RPMI8226 (cell line): ENCODE data around the gene HSPB6.

Source experiments
- DNase-seq: peaks from one replicate; pipeline ENCODE4 v3.0.0-alpha.2; 2015

Gene HSPB6

DNA sequence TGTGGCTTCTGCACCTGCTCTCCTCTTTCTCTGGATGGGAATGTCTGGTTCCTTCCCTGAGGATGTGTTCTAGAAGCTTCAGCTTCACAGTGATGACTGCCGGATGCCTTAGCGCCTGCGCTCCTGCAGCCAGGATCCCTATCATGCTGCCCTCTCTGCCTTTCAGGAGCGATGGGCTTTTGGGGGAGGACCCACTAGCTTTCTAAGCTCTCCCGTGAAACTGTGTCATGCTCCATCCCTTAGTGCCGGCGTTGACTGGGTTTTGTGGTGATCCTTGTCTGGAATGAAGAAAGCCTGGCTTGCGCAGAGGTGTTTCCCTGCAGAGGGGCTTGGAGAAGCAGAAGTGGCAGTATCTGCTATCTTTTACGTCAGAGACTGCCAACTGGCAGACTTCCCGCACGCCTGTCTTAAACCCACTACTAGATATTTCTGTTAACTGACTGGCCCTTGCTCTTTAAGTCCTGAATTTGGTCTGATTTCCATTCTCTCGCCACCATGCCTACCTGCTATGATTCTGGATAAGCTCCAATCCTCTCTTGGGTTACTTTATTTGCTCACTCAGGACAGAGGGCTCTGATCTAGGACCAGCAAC, 42.8 kb downstream of the HSPB6 start:
- DNase-seq: no peak

DNA sequence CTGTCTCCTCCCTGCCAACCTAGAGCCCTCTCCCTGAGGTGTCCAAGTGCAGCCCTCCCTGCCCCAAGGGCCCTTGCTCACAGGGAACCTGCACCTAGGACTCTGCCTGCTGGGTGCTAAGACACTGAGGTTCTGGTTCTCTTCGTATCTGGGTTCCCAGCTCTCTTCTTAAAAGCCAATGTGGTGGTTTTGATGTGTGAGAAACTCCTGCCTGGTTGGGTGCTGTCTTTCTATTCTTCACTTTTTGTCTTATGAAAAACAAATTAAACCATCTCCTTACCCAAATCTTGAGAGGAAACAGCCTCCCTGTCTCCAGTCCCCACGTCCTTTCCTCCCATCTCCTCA, 43.4 kb downstream of the HSPB6 start:
- DNase-seq: no peak

DNA sequence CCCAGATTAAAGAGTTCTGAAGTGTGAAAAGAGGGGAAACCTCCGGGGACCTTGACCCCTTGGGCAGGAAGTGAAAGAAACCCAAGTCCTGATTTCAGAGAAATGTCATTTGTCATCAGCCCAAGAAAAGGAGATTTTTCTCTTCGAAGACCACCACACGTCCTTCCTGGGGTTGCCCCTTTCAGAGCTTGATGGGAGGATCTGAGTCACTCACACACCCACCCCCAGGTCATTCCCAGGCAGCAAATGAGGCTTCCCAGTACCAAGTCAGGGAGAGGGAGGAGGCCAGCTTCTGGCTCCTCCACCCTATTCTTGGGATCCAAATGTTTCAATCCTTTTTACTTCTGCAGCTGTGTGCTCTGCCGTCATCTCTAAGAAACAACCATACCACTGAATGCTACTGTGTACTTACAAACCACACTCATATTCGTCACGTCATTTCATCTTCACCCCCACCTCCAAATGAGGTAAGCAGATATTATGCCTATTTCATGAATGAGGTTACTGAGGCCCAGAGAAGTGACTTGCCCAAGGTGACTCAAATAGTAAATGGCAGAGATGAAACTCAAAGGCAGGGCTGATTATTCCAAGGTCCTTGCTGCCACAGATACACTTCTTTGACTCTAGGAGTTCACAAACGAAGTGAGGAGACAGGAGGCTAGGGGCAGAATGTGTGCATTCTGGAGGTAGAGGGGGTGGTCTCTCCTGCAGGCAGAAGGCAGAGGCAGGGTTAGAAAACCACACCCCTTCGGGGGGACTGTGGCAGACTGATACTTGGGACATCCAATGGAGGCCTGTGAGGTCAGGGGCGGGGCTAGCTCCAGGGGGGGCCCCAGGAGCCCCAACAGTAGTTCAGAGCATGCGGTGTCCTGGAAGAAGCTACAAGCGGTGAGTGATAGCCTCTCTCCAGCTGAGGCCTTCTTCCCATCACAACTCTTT, 44.0 kb downstream of the HSPB6 start:
- DNase-seq: no peak

DNA sequence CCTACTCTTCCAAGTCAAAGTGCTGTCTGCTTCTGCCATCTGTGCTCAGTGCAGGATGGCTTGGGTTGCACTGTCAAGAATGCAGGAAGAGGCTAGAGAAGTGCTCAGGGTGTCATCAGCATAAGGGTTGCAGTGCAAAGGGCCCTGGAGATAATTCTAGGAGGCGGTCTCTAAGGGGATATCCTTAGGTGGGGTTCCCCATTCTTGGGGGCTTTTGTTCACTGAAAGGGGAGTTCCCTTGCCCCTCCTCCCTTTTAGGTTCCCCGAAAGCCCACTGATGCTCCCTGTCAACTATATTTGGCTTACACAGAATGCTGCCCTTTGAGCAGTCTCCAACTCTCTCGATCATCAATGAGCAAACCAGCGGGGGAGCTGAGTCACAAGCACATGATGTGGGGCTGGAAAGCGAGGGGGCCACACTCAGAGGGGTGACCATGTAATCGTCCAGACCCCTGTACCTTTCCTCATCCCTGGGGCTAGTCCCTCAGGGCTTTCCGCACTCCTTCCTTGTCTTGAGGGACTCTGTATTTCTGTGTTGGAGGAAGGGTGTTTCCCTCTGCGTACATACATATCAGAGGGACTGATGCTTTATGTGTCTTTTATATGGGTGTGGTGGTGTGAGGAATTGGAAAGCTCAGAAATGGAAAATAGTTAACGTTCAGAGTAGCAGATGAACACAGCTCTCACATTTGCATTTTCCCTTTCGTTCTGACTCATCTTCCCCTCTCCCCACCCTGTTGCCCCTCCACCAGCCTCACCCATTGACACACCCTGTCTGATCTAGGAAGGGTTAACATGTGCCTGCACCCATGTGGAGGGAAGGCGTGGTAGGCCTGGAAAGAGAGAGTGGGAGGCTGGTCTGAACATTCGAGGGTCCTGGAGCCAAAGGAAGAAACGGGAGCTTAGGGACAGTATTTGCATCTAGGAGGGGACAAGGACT, 45.8 kb downstream of the HSPB6 start:
- DNase-seq: no peak

DNA sequence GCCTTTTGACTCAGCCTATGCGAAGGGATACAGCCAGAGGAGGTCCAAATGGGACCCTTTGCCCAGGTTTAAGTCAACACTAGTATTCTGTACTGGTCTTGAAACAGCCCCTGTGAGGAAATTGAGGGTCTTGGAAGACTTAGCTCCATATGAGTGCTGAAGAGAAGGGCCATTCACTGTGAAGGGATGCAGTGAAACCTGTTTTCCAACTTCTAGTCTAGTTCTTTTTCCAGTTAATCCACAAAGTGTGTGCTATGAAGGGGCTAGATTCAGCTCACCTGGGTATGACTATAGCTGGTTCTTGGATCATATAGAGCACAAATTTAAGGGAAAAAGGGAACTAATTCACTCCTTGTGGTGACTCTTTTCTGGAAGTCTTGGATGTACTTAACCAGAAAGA, 48.4 kb downstream of the HSPB6 start:
- DNase-seq: no peak
